ENCODE data around the gene SBF2.
A peak's percentile ranks its signal among the peaks of the same experiment; 100 is the strongest.

Gene SBF2

DNA sequence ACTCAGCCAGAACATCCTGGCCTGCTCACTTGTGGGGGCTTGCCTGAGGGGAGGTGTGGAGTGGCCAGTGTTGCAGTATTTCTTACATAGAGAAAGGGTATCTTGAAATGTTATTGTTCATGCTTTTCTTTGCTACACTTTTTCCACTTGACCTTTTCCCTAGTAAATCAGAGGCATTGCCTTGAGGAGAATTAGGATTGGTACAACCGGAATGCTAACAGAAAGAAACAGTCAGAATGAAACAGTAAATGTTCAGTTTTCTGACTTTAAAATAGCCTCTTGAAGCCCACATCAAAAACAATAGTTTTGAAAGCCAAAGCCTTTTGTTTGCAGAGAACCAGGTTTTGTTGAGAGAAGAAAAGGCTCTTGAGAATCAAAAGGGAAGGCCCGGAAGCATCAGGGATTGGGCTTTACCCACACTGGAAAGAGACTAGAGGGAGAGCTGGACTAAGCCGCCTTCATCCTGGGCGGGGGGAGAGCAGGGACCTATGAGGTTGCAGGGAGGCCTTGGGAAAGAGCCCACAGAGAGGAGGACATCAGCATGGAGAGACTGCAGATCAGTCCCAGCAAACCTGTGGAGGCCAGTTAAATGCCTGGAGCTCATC lies 23.2 kb upstream of the SBF2 start:
- TF ChIP-seq, protein P1, sequence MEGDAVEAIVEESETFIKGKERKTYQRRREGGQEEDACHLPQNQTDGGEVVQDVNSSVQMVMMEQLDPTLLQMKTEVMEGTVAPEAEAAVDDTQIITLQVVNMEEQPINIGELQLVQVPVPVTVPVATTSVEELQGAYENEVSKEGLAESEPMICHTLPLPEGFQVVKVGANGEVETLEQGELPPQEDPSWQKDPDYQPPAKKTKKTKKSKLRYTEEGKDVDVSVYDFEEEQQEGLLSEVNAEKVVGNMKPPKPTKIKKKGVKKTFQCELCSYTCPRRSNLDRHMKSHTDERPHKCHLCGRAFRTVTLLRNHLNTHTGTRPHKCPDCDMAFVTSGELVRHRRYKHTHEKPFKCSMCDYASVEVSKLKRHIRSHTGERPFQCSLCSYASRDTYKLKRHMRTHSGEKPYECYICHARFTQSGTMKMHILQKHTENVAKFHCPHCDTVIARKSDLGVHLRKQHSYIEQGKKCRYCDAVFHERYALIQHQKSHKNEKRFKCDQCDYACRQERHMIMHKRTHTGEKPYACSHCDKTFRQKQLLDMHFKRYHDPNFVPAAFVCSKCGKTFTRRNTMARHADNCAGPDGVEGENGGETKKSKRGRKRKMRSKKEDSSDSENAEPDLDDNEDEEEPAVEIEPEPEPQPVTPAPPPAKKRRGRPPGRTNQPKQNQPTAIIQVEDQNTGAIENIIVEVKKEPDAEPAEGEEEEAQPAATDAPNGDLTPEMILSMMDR (IDR thresholded peaks at IDR 0.05; ENCODE audit: low read depth, low read length): no peak
- H3K4me3 ChIP-seq (ENCODE audit: low read depth, low read length): no peak overlapping the region

DNA sequence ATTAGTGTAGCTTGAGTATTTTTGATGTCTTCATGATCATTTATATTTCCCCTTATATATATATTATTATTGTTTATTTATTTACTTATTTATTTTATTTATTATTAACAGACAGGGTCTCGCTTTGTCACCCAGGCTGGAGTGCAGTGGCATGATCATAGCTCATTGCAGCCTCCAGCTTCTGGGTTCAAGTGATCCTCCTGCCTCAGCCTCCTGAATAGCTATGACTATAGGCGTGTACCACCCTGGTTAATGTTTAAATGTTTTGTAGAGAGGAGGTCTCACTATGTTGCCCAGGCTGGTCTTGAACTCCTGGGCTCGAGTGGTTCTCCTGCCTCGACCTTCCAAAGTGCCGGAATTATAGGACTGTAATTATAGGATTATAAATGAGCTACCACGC lies 21.1 kb upstream of the SBF2 start:
- TF ChIP-seq, protein P1 (IDR thresholded peaks at IDR 0.05; ENCODE audit: low read depth, low read length): no peak
- H3K4me3 ChIP-seq (ENCODE audit: low read depth, low read length): no peak overlapping the region

DNA sequence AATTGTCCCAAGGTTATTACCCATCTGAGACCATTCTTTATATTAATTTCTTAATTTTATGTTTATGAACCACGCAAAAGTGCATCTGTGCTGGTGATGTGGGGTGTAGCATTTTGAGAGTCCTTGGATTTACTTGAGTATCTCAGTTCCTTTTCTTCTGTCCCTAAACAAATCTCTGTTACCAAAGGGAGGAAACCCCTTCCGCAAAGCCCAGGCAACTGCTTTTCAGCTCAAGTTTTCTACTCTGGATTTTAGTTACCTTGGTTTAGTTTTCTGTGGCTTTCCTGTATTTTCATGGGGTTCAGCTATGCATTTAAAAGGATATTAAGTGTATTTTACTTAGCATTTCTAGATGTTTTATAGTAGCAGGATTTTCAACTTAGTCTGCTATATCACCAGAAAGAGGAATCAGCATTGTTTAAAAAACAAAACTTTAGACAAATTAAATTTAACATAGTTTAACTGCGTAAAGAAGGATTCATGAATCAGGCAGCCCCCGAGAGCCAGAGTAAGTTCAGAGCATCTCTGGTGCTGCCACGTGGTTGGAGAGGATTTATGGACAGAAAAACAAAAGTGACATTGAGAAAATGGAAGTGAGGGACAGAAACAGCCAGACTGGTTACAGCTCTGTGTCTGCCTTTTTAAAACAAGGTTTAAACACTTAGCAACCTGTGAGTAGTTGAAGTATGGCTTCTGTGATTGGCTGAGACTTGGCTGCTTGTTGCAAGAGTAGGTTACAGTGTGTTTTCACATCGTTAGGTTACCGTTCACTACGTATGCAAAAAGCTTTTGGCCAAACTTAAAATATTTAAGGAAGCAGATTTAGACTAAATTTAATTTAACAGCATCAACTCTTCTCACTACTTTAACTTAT lies 20.4 kb upstream of the SBF2 start:
- TF ChIP-seq, protein P1 (IDR thresholded peaks at IDR 0.05; ENCODE audit: low read depth, low read length): no peak
- no peak overlapping the region for H3K4me3 ChIP-seq (ENCODE audit: low read depth, low read length)

GRCh38 chr11:10311802-10312201 lies 17.8 kb upstream of the SBF2 start:
- TF ChIP-seq, protein P1 (IDR thresholded peaks at IDR 0.05; ENCODE audit: low read depth, low read length): no peak
- H3K4me3 ChIP-seq (ENCODE audit: low read depth, low read length): no peak overlapping the region

GRCh38 chr11:10310301-10310841 lies 16.4 kb upstream of the SBF2 start:
- no peak overlapping the region for H3K4me3 ChIP-seq (ENCODE audit: low read depth, low read length)
- TF ChIP-seq, protein P1 (IDR thresholded peaks at IDR 0.05; ENCODE audit: low read depth, low read length): no peak

DNA sequence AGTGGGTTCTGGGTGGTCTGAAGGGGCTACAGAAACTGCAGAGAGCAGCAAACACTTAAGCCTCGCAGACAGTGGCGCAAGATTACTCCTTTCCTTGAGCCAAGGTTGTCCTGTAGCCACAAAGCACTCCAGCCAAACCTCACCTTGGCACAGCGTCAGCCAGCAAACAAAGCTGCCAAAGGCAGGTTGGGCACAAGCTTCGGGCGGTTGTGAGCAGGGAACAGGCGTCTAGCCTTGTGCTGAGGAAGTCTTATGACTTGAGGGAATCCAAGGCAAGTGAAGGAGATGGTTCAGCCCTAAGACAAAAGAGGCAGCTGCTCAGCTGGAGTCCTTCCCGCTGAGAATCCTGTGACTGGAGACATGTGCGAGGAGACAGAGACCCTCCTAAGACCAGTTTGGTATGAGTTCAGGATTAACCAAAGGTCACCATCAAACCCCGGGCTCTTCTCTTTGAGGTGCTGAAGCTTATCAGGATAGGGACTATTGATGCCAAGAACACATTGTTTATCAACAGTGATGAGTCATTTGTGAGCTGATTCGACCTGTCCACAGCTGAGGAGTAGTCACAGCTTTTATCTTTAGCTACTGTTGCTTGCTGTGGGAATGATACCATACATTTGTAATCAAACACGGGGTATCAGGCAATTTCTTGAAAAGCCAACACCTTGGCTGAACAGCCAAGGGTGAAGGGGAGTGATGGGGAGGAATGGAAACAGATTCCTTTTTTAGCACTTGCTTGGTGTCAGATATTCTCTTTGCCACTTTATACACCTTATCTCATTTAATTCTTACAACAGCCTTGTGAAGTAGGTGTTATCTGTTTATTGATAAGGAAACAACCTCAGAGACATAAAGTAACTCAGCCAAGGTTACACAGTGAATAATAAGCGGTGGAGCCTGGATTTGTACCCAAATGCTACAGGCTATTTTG lies 15.4 kb upstream of the SBF2 start:
- TF ChIP-seq, protein P1 (IDR thresholded peaks at IDR 0.05; ENCODE audit: low read depth, low read length): no peak
- peak overlapping the region; percentile 100 for H3K4me3 ChIP-seq (ENCODE audit: low read depth, low read length)

Measured in WI38 (cell line).